Measurements from ENCODE around the gene ABCD4.

Gene ABCD4

DNA sequence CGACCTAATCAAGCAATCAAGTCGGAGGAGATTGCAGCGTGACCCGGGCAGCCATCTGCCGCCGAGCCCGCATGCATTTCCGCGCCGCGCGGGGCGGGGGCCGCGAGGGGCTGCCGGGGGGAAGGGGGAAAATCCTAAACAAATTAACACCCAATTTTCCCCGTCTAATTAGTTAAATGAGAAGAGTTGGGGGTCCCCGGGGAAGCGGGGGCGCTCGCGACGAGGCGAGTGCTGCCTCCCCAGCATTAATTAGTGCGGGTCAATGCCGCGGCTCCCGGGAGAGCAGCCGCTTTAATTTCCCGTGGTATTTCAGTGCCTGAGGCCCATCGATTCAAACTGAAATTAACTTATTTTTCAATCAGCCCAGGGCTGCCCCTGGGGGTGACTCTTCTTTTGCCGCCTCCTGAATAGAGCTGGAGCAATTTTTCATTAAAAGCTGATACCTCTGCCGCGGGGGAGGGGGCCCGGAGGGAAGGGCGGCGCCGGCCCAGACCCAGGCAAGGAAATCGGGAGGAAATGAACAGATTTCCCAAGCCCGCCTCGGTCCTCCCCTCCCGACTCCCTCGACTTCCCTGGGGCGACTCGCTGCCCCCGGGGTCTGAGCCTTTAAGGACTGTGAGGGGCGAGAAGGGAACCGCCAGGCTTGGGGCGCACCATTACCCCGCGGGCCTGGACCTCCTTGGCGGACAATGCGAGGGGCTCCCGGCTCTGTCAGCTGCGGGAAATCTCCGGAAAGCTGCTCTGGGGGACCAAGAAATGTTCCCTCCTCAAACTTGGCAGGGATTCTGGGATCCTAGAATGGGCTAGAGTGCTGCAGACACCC, 44.6 kb downstream of the ABCD4 start:
- DNase-seq, result peak; percentile 52

DNA sequence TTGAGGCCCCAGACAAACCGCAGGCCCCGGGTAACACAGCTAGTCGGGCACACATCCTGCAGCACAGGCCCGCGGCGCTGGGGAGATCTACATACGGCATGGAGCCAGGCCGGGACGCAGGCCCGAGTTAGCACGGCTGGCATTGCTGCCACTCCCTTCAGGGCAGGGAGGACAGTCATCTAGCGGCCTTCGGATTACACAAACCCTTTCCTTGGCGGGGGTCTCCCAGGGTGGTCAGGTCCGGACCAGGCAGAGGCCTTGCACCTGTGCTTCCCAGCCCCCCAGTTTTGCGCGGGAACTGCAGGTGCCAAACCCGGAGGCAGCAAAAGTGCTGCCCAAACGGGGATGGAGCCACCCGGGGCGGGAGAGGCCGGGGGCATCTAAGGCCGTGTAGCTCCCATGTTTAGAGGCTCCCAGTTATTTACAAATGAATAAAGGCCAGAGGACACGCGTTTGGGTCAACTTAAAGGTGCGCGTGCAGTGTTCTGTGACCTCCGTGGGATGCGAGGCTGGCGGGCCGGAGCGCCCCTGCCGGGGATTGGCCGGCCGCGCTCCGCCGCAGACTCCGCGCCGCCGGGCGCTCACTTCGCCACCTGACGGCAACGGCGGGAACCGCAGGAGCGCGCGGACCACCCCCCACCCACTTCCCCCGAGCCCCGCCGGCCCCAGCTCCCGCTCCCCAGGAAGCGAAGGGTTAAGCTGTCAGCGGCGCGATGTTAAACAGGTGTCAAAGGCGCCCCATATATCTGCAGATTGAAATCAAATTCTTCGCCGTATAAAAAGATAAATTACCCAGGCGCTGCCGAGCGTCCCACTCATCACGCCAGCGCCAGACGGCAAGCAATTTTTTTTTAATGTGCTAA, 45.4 kb downstream of the ABCD4 start:
- peak; percentile 81 for DNase-seq

DNA sequence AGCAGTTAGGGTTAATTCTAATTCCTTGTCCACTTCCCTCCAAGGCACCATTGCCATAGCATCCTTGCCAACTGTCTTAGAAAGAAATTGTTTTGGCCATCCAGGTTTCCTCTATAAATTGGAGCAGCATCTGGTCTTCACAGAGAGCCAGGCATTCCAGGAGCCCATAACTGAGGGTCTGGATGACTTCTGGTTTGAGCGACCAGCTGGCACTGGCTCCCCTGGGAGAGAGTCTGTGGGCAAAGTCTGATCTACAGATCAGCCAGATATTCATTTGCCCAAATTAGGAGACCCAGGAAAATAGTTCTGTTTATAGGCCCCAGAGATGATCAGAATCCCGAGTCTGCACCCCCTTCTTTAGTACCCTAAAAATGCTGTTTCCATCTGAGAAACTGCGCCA, 47.5 kb downstream of the ABCD4 start:
- DNase-seq, result peak; percentile 6

DNA sequence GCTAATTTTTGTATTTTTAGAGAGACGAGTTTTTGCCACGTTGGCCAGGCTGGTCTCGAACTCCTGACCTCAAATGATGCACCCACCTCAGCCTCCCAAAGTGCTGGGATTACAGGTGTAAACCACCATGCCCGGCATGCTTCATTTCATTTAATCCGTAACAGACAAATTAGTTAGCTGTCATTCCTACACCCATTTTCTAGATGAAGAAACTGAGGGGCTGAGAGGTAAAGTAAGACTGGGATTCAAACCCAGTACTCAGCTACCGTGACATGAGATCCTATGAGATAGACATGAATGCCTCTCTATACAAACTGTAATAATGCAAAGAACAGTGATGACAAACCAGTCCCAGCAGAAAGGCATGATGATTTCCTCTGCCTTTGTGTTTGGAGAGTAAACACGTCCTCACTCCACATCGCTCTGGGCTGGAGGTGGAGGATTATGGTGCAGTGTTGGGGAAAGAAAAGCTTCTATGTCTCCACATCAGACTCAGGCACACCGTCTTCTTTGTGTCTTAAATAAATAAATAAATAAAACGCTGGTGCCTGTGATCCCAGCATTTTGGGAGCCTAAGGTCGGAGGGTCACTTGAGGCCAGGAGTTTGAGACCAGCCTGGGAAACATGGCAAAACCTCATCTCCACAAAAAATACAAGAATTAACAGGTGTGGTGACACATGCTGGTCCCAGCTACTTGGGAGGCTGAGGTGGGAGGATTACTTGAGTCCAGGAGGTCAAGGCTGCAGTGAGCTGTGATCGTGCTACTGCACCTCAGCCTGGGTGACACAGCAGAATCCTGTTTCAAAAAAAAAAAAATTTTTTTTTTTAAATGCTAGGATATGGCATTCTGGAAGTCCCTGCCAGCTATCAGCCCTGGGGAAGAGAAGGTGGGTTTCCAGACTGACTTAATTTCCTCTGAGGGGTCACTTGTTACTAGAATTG, 53.0 kb downstream of the ABCD4 start:
- no peak for DNase-seq

GRCh38 chr14:74248017-74248416, 54.7 kb downstream of the ABCD4 start:
- no peak for DNase-seq

DNA sequence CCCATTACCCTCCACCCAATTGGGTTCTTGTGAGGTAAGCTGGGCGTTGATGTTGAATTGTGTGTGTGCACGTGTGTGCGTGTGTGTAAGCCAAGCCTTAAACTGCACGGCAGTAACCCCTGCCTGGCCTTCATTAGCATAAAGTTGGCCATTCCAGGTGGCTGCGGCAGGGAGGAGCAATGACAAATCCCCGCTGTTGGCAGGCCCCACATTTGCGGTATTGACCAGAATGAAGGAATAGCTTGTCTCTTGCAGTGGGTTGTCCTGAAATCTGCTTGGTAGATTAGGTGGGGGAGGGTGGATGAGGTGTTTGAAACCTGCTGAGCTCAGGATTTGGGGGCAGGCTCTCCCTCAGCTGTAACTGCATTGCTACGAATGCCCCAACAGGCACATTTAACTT, 56.2 kb downstream of the ABCD4 start:
- peak; percentile 50 for DNase-seq

DNA sequence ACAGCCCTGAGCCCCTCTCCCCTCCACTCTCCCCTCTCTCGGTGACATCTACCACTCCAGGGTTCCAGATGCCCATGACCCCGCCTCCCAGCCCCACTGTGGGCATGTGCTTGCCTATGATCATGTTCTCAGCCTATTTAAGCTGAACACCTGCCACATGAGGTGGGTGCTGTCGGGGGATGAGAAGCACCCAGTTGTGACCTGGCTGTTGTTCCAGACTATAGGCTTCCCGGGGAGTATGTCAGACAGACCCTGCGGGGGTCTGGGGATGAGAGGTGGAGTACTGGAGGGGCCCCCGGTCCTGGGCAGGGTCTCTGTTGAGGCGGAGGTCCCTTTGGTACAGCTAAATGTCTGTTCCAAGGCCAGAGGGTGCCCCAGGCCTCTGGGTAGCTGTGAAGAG, 57.4 kb downstream of the ABCD4 start:
- peak; percentile 24 for DNase-seq

- DNase-seq, result peak; percentile 17
Observed at GRCh38 chr14:74244115-74244514, 58.6 kb downstream of the ABCD4 start.

DNA sequence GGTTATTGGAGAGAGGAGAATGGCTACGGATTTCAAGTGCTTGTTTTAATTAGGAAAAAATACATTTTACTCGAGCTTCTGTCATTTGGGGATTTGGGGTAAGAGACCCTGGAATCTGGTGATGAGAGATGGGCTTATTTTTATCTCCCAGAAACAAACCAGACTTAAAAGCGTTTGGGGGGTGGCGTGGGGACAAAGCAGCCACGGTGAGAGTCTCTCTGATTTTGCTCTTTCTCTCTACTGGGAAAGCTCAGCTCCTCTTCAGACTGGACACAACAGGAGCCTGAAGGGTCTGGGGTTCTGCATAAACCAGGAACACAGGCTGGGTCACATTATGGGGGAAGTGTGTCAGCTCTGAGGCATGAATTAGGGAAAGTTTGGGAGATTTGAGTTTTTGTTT, 59.7 kb downstream of the ABCD4 start:
- no peak for DNase-seq

- DNase-seq, result no peak
Observed at GRCh38 chr14:74242780-74243042, 60.0 kb downstream of the ABCD4 start.

- no peak for DNase-seq
Observed at GRCh38 chr14:74242021-74242779, 60.5 kb downstream of the ABCD4 start.

GRCh38 chr14:74241652-74242017, 61.1 kb downstream of the ABCD4 start:
- DNase-seq, result no peak

GRCh38 chr14:74240794-74241651, 61.7 kb downstream of the ABCD4 start:
- peak; percentile 9 for DNase-seq

DNA sequence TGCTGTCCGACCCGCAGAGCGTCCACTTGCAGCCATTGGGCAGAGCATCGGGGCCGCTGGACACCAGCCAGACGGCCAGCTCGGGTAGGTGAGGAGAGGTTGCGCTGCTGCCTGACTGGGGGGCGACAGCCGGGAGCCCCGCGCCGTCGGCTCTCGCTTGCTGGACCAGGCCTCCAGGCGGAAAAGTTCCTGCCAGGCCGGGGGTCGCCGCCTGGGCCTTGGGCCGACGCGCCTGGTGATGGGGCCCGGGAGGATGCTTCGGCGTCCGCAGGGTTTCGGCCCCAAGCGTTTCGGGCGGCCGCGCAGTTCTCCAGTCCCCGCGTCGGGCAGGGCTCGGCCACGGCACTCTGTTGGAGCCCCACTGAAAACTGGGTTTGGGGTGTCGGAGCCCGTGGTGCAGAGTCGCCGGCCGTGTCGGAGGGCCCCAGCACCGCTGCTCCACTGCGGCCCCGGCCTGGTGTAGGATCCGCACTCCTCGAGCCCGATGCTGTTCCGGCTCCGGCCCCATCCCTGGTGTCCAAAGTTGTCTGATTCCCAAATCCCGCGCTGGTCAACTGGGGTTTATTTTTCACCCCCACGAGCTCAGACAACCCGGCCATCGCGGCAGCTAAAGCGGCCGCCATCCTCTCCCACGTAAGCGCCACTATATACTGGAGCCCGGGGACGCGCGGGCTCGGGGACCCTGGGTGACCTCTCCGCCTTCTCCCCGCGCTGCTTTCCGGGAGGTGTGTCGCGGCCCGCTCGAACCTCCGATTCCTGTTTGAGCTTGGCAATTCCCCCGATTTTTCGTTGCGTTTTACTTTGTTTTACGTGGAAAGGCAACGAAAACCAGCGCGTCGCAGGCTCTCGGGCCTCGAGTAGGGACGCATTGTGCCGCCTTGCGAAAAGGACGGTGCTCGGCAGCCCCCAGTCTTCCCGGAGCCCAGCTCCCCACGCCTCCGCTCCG, 62.6 kb downstream of the ABCD4 start:
- DNase-seq, result no peak

GRCh38 chr14:74238974-74239847, 63.5 kb downstream of the ABCD4 start, which contains the start of gene VSX2:
Gene VSX2 (plus strand): TSS chr14:74239449. CDS start chr14:74239562, 113 bp downstream.
- peak; percentile 20 for DNase-seq

DNA sequence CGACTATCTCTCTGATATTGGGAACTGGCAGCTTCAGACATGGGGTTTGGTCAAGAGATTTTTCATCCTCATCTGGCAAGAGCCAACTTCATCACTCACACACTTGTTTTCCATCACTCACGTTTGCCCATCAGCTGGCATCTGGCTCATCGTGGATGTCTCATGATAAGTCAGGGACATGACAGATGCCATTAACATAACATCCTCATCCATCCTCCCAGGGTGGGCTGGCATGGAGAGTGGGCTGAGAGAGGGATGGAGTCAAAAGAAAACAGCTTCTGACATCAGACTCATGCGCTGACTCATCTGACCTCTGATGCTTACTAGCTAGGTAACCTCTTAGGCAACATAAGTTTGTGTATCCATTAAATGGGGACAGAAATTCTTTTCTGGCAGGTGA, 65.3 kb downstream of the ABCD4 start:
- no peak for DNase-seq
